Measurements from ENCODE around the gene CGNL1. TPM values are rescaled to one million over a fixed set of nuclear protein-coding genes. Genes with fewer than 3 reads are reported as not detected.

CGNL1 gene
- total and polyA plus RNA-seq, 5 experiments from 2014 or later, result not detected

DNA sequence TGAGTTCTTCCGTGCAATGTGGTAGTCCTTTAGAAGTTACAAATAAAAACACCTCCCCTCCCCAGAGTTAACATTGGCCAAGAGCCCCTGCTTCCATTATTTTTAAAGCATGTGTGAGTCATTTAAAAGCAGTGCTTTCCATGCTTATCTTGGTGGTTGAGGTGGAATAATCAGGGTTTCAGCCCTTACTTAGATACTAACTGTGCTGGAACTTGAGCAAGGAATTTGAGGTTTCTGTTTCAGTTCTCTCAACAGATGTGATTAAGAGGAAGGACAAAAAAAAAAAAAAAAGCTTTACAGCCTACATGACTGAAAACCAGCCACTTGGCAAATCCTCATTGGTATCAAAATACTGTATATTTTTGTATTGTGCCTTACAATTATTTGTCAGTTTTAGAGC is 64.5 kb downstream of the CGNL1 start:
- DNase-seq, result no peak
- Mint-ChIP-seq H3K4me1 (peaks cover 0 to 4% (median 0%) of the 10 kb centered on the region in 4 donors), H3K9me3 (no peaks in the 10 kb centered on the region), H3K27ac (no peak overlapping the region), H3K27me3 (peaks cover 0 to 5% (median 3%) of the 10 kb centered on the region in 5 donors), H3K4me3 (no peak overlapping the region), H3K36me3 (no peaks in the 10 kb centered on the region)
- POLR2A ChIA-PET, result no interaction called here
- no peak for ATAC-seq

DNA sequence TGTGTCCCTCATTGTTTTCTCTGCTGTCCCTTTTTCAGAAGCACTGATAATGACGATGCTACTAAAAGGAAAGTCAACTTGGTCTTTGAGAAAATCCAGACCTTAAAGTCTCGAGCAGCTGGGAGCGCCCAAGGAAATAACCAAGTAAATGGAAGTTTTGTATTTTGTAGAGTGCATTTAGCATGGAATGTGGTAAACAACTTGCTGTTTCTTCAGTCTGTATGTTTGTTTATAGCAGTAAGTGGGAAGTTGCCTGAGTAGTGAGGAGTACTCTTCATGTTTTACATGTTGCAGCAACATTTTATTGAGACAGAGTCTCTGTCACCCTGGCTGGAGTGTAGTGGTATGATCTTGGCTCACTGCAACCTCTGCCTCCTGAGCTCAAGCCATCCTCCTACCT is 66.0 kb downstream of the CGNL1 start:
- Mint-ChIP-seq H3K27ac (no peak overlapping the region), H3K4me3 (no peak overlapping the region), H3K4me1 (peaks cover 0 to 4% (median 0%) of the 10 kb centered on the region in 4 donors), H3K27me3 (peaks cover 0 to 8% (median 7%) of the 10 kb centered on the region in 5 donors), H3K36me3 (no peaks in the 10 kb centered on the region), H3K9me3 (no peaks in the 10 kb centered on the region)
- POLR2A ChIA-PET, result no interaction called here
- ATAC-seq (no peak), DNase-seq (no peak)

DNA sequence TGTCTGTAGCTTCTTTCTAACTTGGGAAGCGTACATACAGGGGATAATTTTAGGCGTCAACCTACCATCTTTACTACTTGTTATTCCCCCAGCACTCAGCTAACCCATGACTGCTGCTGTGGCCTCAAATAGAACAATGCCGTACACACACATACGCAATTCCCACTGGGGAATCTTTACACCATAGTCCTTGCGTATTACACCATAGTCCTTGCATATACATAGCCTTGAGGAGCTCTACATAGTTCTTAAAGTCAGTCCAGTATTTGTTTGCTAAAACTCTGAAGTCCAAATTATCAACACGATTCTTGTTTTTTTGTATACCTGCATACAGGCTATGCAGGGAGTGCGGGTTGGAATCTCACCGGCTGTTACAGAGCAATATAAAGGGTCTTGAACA is 67.2 kb downstream of the CGNL1 start:
- Mint-ChIP-seq H3K36me3 (no peaks in the 10 kb centered on the region), H3K27me3 (peaks cover 4 to 15% (median 10%) of the 10 kb centered on the region in 5 donors), H3K9me3 (no peaks in the 10 kb centered on the region), H3K4me3 (no peak overlapping the region), H3K4me1 (peaks cover 0 to 4% (median 0%) of the 10 kb centered on the region in 4 donors), H3K27ac (no peak overlapping the region)
- POLR2A ChIA-PET, result no interaction called here
- DNase-seq, result no peak
- ATAC-seq, result no peak

DNA sequence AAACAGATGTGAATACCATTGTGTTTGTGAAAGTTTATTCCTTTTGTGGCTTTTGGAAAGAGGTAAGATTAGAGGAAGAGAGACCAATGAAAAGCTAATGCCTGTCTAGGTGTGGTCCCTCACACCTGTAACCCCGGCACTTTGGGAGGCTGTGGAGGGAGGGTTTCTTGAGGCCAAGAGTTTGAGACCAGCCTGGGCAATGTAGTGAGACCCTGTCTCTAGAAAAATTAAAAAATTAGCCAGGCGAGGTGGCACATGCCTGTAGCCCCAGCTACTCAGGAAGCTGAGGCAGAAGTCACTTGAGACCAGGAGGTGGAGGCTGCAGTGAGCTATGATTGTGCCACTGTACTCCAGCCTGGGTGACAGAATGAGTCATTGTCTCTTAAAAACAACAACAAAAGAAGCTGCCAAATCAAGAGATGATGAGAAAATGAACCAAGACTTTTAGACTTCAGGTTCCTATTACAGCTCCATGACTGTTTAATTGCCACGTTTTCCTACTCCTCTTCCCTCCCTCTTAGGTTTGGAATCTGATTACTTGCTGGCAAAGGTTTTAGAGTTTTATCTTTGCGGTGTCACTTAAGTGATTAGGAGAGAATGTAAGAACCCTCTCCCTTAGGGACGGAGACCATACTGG is 68.7 kb downstream of the CGNL1 start:
- no peak for ATAC-seq
- no peak overlapping the region for H3K4me3 Mint-ChIP-seq
- peaks cover 7 to 29% (median 13%) of the 10 kb centered on the region in 5 donors for H3K27me3 Mint-ChIP-seq
- H3K9me3 Mint-ChIP-seq, result no peaks in the 10 kb centered on the region
- peaks cover 0 to 4% (median 0%) of the 10 kb centered on the region in 4 donors for H3K4me1 Mint-ChIP-seq
- H3K27ac Mint-ChIP-seq, result no peak overlapping the region
- POLR2A ChIA-PET, result no interaction called here
- no peaks in the 10 kb centered on the region for H3K36me3 Mint-ChIP-seq
- no peak for DNase-seq

DNA sequence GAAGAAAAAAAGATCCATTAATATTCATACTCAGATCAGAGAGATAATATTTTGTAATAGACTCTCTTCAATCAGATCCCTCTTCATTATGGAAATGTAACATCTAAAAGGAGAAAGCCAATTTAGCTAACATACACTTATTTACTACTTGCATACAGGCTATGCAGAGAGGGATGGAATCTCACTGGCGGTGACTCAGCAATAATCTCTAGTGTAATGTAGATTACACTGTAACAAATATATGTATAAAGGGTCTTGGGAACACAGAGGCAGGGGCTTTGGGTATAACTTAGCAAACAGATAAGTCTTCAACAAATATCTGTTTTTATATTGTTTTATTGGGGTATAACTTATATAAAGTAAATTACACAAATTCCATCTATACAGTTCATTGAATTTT is 69.6 kb downstream of the CGNL1 start:
- no peak overlapping the region for H3K27ac Mint-ChIP-seq
- H3K9me3 Mint-ChIP-seq, result no peaks in the 10 kb centered on the region
- no peaks in the 10 kb centered on the region for H3K36me3 Mint-ChIP-seq
- H3K27me3 Mint-ChIP-seq, result peaks cover 9 to 29% (median 14%) of the 10 kb centered on the region in 5 donors
- DNase-seq (no peak), ATAC-seq (no peak)
- H3K4me3 Mint-ChIP-seq, result no peak overlapping the region
- POLR2A ChIA-PET, result no interaction called here
- H3K4me1 Mint-ChIP-seq, result peaks cover 0 to 2% (median 0%) of the 10 kb centered on the region in 4 donors

DNA sequence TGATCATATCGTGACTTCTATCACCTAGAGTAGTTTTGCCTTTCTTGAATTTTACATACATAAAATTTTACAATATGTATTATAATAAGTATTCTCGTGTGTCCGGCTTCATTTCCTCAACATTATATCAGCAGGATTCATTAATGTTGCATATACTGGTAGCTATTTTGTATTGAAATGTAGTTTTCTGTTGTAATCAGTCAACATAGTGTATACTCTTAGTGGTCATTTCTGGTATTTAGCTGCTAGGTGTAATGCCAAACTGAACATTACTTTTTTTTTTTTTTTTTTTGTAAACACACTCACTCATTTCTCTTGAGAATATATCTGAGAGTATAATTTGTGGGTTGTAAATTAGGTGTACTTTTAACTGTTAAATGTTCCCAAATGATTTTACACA is 70.1 kb downstream of the CGNL1 start:
- Mint-ChIP-seq H3K4me1 (no peaks in the 10 kb centered on the region), H3K27me3 (peaks cover 10 to 29% (median 14%) of the 10 kb centered on the region in 5 donors), H3K4me3 (no peak overlapping the region), H3K36me3 (no peaks in the 10 kb centered on the region), H3K27ac (no peak overlapping the region), H3K9me3 (no peaks in the 10 kb centered on the region)
- ATAC-seq (no peak), DNase-seq (no peak)
- POLR2A ChIA-PET, result no interaction called here

DNA sequence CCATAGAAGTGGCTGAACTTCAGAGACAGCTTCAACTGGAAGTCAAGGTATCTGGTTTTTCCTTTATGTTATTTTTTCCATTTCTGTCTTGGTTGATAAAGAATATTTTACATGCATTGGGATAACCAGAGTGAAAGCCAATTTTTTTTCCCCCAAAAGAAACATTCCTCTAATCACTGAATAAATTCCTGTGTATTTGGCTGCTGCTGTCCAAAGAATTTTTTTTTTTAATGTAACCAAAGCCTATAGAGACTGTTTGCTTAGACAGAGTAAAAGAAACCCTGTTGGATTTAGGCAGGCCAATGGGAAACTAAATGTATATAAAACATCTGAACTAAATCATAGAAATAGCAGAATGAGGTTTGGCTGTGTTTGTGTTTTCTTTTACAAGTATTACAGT is 75.2 kb downstream of the CGNL1 start:
- Mint-ChIP-seq H3K4me3 (no peak overlapping the region), H3K27ac (no peak overlapping the region), H3K4me1 (no peaks in the 10 kb centered on the region), H3K27me3 (peaks cover 12 to 39% (median 15%) of the 10 kb centered on the region in 5 donors), H3K36me3 (no peaks in the 10 kb centered on the region), H3K9me3 (no peaks in the 10 kb centered on the region)
- ATAC-seq, result no peak
- POLR2A ChIA-PET, result no interaction called here
- DNase-seq, result no peak

DNA sequence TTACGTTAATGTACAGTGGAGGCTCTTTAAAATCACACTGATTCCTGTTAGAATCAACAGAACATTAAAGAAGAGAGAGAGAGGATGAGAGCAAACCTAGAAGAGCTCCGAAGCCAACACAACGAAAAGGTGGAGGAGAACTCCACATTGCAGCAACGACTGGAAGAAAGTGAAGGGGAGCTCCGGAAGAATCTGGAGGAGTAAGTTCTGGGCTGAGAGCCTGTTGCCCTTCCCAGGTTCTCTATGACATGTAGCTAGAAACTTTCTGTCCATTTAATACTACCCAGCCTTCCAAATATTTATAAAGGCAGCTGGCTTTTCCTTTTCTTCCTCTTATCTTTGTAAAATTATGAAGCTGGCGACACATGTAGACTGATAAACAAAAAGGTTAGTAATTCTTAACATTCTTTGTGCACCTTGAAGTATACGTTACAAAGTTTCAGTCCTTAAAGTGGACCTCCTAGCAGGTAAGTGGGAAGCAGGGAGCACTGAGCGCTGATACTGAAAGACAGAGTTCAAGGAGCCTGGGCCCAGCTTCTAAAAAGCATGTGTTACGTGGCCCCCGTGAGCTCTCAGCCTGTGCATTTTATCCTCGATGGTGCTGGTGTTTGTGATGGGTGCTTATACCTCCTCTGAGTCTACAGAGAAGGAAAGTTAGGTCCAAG is 75.9 kb downstream of the CGNL1 start:
- no peaks in the 10 kb centered on the region for H3K36me3 Mint-ChIP-seq
- no peak overlapping the region for H3K4me3 Mint-ChIP-seq
- no peak for DNase-seq
- no peak for ATAC-seq
- H3K27me3 Mint-ChIP-seq, result peaks cover 10 to 32% (median 14%) of the 10 kb centered on the region in 5 donors
- POLR2A ChIA-PET, result no interaction called here
- H3K27ac Mint-ChIP-seq, result no peak overlapping the region
- H3K4me1 Mint-ChIP-seq, result no peaks in the 10 kb centered on the region
- no peaks in the 10 kb centered on the region for H3K9me3 Mint-ChIP-seq

DNA sequence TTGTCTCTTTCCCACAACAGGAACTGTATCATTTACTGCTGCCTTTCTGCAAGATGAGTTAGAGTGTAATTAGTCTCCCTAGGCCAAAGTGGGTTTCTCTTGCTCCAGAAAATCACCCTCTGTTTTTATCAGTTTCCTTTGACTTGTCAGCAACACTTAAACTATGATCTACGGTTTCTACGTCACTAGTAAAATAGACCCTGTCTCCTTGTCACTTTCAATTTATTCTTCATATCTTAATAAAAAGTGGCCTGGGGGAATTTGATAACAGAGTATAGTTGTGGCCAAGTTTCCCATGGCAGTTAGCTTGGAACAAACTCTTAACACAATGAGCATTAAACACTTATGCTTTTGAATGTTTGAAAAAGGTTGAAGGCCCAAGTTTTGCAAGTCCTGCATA is 79.6 kb downstream of the CGNL1 start:
- H3K4me3 Mint-ChIP-seq, result no peak overlapping the region
- POLR2A ChIA-PET, result no interaction called here
- no peak overlapping the region for H3K27ac Mint-ChIP-seq
- no peak for ATAC-seq
- H3K27me3 Mint-ChIP-seq, result peaks cover 3 to 9% (median 6%) of the 10 kb centered on the region in 5 donors
- DNase-seq, result no peak
- H3K4me1 Mint-ChIP-seq, result no peaks in the 10 kb centered on the region
- H3K9me3 Mint-ChIP-seq, result no peaks in the 10 kb centered on the region
- H3K36me3 Mint-ChIP-seq, result no peaks in the 10 kb centered on the region

DNA sequence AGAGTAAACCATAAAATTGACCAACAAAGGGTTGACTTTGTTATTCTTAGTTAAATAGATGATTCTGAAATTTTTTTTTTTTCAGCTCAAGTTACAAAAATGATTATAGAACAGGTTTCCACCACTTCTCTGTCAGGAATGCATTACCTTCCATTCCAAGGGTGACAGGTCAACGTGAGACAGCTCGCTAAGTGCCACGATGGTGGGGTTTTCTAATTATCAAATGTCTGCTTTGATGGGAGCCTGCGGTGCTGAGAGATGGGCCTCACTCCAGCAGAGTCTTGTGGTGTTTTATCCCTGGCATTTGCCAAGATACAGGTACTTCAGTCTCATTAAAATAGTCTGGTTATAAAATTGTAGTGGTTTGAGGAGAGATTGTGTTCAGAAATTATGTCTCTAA is 80.3 kb downstream of the CGNL1 start:
- no peak for ATAC-seq
- H3K4me3 Mint-ChIP-seq, result no peak overlapping the region
- no peaks in the 10 kb centered on the region for H3K9me3 Mint-ChIP-seq
- POLR2A ChIA-PET, result no interaction called here
- no peaks in the 10 kb centered on the region for H3K36me3 Mint-ChIP-seq
- H3K27me3 Mint-ChIP-seq, result peaks cover 3 to 9% (median 6%) of the 10 kb centered on the region in 5 donors
- H3K4me1 Mint-ChIP-seq, result no peaks in the 10 kb centered on the region
- H3K27ac Mint-ChIP-seq, result no peak overlapping the region
- no peak for DNase-seq

DNA sequence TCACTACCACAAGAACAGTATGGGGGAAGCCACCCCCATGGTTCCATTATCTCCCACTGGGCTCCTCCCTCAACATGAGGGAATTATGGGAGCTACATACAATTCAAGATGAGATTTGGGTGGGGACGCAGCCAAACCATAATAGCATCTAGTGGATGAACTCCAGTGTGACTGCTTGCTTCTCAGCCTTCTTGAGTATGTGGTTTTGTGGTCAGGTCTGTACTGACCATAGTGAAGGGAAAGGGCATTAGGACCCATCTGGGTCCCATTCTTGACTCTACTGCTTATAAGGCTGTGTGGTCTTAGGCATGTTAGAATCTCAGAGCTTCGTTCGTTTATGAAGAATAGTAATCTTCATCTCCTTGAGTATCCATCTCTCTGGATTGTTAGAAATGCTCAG is 81.4 kb downstream of the CGNL1 start:
- H3K27ac Mint-ChIP-seq, result peak overlapping the region in 1 of 10 donors; percentile 6

DNA sequence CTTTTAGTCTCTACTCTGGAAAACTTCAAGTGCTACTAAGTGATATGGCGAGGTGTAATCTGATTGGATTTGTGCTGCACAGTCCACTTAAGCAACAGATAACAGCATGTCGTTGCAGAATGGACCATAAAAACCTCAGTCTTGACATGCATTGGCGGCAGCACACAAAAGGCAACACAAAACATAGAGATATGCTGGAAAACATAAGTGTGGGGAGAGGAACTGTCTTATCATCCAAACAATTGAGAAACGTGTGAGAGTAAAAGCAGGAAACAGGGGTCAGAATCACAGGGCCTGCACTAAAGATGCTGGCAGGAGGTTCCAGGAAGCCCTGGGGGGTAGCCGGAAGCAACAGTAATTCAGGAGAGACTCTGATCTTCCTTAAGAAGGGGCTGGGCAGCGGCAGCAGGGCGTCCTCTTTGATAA is 82.1 kb downstream of the CGNL1 start:
- Mint-ChIP-seq H3K4me1 (no peaks in the 10 kb centered on the region), H3K9me3 (no peaks in the 10 kb centered on the region), H3K36me3 (no peaks in the 10 kb centered on the region), H3K4me3 (no peak overlapping the region), H3K27ac (no peak overlapping the region), H3K27me3 (peaks cover 0 to 4% (median 2%) of the 10 kb centered on the region in 5 donors)
- ATAC-seq (no peak), DNase-seq (no peak)
- POLR2A ChIA-PET, result no interaction called here

More for the DNA sequence above, 81.4 kb downstream of the CGNL1 start:
- Mint-ChIP-seq H3K9me3 (no peaks in the 10 kb centered on the region), H3K27me3 (peaks cover 0 to 6% (median 4%) of the 10 kb centered on the region in 5 donors), H3K4me3 (no peak overlapping the region), H3K4me1 (no peaks in the 10 kb centered on the region), H3K36me3 (no peaks in the 10 kb centered on the region)
- DNase-seq, result no peak
- POLR2A ChIA-PET, result no interaction called here
- ATAC-seq, result no peak

DNA sequence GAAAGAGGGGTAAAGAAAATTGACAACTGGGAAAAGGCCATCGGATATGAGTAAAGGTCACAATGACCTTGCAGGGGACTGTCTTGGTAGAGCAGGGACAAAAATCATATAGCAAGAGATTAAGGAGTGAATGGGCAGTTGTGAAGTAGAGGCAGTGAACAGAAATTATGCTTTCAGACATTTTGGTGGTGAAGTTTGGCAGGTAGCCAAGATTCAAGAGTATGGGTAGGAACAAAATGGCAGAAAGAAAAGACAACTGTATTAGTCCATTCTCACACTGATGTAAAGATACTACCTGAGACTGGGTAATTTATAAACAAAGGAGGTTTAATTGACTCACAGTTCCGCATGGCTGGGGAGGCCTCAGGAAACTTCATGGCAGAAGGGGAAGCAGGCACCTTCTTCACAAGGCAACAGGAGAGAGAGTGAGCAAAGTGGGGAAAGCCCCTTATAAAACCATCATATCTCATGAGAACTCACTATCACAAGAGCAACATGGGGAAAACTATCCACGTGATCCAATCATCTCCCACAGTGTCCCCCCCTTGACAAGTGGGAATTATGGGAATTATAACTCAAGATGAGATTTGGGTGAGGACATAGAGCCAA is 84.0 kb downstream of the CGNL1 start:
- Mint-ChIP-seq H3K4me1 (no peaks in the 10 kb centered on the region), H3K4me3 (no peak overlapping the region), H3K36me3 (no peaks in the 10 kb centered on the region), H3K27ac (no peak overlapping the region), H3K27me3 (peaks cover 0 to 6% (median 0%) of the 10 kb centered on the region in 5 donors), H3K9me3 (no peaks in the 10 kb centered on the region)
- ATAC-seq (no peak), DNase-seq (no peak)
- POLR2A ChIA-PET, result no interaction called here

All from naive thymus-derived CD8-positive, alpha-beta T cell (primary cell).